Measurements from ENCODE around the gene MED13. TPM values are rescaled to one million over a fixed set of nuclear protein-coding genes. Genes with fewer than 3 reads are reported as not detected.
"Not testable (repeated sequence)": the region's sequence is repeated elsewhere in the genome, so short reads cannot be mapped to it uniquely, and the experiment has no call there.

The MED13 gene
- total RNA-seq, 1 donor from 2014 or later = 25.7 TPM

DNA sequence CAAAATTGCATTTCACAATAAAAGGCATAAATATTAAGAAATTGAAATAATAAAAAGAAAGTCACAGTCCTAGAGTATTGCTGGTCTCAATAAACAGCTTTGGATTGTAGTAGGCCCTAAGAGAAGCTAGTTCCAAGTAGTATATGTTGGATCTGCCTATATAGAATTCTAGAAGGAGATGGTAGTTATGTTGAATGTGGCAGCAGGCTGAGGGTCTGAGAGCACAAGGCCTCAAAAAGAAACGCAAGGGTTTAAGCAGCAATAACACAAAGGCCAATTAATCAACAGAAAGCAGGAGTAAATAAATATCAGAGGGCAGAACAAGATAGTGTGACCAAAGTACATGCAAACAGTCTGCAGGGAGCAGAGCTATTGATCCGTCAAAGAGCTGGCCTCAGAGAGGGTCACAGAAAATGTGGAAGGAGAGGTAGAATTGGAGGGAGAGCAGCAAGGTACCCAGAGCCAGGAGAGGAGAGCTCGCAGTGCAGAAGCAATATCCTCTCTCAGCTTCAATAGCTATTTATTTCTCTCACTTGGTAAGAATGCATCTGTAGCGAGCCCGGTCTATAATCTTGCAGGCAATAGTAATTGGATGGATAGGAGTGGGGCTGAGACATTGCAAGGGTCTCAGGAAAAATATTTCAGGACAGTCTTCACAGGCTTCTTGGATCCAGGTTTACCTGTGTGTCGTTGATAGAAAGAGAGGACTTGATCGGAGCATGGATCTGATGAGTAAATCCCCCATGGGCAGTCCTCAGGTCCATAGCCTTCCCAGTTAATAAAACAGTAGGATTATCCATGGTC is 25.1 kb upstream of the MED13 start:
- intact Hi-C loops (cut with micrococcal nuclease) = no loop called here
- DNase-seq = no peak
- ATAC-seq = no peak

DNA sequence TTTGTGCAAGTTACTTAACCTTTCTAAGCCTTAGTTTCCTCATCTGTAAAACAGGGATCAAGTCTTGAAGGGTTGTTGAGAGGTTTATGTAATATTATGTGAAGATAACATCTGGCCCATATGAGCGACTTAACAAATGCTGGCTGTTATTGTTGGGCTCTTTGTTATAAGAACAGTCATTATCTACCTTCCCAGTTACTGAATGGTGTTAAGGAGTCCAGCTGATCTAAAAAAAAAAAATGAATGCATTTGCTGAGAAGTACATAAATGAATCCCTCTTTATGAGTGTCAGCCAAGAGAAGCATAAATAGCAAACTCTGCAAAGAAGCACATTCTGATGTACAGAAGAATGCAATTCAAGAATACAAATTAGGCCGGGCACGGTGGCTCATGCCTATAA is 24.3 kb upstream of the MED13 start:
- intact Hi-C loops (cut with micrococcal nuclease) = no loop called here
- ATAC-seq (no peak), DNase-seq (no peak)

DNA sequence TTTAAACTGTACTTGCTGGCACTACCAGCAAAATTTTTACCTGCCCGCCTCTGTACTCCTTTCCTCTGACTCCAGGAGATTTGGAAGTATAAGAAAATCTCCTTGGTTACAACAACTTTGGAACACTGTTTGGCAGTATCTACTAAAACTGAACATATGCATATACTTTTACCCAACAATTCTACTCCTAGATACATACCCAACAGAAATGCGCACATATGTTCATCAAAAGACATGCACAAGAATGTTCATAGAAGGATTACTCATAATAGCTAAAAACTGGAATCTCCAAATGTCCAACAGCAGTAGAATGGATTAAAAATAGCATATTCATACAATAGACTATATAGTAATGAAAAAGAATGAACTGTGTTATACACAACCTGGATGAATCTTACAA is 21.7 kb upstream of the MED13 start:
- intact Hi-C loops (cut with micrococcal nuclease) = no loop called here
- ATAC-seq (no peak), DNase-seq (no peak)

DNA sequence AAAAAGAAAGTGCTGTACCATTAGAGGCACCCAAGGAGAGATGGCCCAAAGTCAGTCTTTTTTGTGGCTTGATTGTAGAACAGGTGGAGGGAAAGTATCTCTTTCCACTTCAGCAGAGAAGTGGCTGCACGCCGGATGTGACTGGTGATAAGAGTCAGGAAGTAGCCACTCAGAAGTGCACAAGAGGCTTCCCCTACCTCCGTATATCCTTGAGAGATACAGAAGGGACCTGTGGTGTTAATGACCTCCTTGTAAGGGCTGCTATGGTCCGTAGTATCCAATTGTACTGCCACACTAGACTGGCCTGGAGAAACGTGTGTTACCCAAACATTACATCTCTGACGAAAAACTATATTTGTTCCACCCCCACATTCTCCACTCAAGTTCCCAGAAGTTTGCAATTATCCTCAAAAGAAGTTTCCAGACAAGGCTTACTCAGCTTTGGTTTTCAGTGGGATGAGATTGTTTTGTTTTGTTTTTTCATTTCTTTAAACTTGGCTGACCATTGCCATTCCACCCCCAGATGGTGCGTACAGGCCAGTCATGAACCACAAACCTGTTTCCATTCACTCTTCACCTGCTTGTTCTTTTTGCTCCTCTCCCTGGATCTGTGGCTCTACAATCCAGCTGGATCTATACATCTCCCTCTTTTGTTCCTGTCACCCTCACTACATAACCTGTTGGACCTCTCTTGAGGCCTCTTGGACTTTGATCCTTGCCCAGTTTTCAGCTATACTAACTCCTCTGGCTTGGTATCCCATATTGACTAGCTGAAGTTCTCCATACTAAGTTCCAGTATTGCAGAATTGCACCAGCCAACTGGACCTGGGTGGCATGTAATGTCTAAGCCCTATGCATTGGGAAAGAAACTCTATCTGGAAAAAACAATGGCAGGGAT is 20.7 kb upstream of the MED13 start:
- no peak for ATAC-seq
- DNase-seq = no peak
- intact Hi-C loops (cut with micrococcal nuclease) = no loop called here

DNA sequence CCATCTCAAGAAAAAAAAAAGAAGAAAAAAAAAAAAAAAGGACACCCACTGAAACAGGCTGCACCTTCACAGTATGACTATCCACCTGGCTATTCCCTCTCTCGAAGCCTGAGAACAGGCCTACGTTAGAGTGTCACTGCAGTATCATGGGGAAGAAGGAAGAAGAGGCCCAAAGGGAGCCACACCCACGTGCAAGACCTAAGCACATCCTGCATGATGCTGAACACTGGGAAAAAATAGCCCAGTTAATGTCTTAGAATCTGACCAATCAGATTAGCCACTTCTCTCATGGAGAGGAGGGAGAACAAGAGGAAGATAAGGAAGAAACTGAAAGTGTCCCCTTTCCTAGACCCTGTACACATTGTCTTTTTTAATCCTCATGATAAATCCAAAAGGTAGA is 19.5 kb upstream of the MED13 start:
- ATAC-seq = no peak
- intact Hi-C loops (cut with micrococcal nuclease) = no loop called here

DNA sequence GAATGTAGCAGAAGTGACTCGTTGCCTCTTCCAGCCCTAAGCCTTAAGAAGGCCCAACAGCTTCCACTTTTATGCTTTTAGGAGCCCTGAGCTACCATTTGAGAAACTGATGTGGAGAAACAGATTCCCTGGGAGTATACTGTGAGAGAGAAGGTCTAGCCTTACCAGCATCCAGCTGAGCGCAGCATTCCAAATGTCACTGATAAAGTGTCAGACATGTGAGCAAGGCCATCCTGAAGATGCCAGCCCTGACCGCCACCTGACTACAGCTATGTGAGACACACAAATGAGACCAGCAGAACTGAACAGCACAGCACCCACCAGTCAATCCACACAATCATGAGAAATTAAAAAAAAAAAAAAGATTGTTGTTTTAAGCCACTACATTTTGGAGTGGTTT is 18.6 kb upstream of the MED13 start:
- ATAC-seq (no peak), DNase-seq (no peak)
- intact Hi-C loops (cut with micrococcal nuclease) = no loop called here

More for the DNA sequence above, 19.5 kb upstream of the MED13 start:
- DNase-seq = no peak

DNA sequence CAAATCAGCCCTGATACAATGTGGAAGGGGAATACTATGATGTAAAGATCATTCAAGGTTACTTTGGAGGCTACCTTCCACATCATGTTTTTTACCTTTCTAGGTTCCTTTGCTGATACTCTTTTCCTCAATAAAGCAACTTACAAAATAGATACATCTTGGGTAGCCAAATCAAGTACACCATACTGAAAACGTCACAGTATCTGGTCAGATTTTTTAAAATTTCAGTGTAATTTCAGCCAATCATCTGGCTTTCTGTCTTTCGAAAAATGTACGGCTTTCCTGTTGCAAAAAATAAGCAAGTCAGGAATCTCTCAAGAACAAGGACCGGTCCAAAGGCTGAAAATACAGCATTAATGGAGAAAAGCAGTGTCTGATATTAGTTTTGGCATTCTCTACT is 15.6 kb upstream of the MED13 start:
- intact Hi-C loops (cut with micrococcal nuclease) = no loop called here
- ATAC-seq (no peak), DNase-seq (no peak)

DNA sequence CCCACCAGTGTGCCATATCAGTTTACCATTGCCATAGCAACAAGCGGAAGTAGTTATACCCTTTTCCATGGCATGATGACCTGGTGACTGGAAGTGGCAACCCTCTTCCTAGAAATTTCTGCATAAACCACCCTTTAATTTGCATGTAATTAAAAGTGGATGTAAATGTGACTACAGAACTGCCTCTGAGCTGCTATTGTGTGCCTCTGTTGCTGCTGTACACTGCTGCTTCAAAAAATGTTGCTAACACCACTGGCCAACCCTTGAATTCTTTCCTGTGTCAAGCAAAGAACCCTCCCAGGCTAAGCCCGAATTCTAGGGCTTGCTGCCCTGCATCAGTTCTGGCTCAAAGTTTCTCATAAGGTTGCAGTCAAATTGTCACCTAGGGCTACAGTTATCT is 12.9 kb upstream of the MED13 start:
- no peak for DNase-seq
- intact Hi-C loops (cut with micrococcal nuclease) = no loop called here
- ATAC-seq = no peak

DNA sequence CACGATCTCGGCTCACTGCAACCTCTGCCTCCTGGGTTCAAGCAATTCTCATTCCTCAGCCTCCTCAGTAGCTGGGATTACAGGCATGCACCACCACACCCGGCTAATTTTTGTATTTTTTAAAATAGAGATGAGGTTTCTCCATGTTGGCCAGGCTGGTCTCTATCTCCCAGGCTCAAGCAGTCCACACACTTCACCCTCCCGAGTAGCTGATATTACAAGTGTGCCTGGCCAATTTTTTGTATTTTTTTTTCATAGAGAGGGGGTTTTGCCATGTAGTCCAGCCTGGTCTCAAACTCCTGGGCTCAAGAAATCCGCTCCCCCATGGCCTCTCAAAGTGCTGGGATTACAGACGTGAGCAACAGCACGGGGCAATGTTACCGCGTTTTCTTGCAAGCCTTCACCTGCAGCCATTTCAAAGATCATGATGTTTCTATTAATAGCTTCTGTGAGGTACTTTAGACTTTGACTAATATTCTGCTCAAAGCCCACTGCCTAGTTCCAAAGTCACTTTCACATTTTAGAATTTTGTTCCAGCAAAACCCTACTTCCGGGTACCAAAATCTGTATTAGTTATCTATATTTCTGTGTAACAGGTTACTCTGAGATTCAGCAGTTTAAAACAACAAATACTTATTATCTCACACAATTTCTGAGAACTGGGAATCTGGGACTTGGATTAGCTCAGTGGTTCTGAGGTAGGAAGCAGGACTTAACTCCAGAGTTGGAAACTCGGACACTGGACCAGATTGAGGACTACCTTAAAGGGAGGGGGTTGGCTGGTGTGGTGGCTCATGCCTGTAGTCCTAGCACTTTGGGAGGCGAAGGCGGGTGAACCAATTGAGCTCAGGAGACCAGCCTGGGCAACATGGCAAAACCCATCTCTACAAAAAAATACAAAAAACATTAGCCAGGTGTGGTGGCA is 12.0 kb upstream of the MED13 start:
- no peak for DNase-seq
- ATAC-seq = no peak
- intact Hi-C loops (cut with micrococcal nuclease) = no loop called here

DNA sequence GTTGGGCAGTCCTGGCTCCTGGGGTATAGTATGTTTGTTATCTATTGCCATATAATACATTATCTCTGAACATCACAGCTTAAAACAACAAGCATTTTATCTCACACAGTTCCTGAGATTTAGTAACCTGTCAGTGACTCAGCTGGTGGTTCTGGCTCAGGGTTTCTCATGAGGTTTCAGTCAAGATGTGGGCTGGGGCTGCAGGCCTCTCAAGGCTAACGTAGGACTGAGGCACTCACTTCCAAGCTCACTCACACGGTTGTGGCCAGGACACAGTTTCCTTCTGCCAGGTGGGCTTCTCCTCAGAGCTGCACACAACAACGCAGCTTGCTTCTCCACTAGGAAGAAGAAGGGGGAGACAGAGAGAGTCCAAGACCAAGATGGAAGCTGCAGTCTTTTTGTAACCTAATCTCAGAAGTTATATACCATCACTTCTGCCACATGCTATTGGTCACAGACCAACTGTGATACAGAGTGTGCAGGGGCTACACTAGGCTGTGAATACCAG is 10.3 kb upstream of the MED13 start:
- no peak for DNase-seq
- intact Hi-C loops (cut with micrococcal nuclease) = no loop called here
- ATAC-seq = no peak

DNA sequence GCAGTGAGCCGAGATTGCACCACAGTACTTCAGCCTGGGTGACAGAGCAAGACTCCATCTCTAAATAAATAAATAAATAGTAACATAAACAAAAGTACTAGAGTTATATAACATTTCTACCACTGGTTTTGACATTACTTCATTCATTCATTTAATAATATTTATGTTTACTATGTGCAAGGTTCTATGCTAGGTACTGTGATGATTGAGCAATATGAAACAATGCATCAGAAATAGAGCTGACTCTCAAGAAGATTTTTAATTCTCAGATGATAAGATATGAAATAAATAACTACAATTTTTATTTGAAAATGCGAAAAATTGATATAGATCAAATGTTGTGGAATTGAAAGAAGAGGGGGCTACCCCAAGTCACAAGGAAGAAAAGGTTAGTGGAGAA is 8.9 kb upstream of the MED13 start:
- no peak for DNase-seq
- intact Hi-C loops (cut with micrococcal nuclease) = no loop called here
- no peak for ATAC-seq

DNA sequence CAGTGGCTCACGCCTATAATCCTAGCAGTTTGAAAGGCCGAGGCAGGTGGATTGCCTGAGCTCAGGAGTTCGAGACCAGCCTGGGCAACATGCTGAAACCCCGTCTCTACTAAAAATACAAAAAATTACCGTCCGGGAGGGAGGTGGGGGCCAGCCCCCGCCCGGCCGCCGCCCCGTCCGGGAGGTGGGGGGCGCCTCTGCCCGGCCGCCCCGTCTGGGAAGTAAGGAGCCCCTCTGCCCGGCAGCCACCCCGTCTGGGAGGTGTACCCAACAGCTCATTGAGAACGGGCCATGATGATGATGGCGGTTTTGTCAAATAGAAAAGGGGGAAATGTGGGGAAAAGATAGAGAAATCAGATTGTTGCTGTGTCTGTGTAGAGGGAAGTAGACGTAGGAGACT is 7.8 kb upstream of the MED13 start:
- ATAC-seq; intact Hi-C loops (cut with micrococcal nuclease); DNase-seq: not testable (repeated sequence)

DNA sequence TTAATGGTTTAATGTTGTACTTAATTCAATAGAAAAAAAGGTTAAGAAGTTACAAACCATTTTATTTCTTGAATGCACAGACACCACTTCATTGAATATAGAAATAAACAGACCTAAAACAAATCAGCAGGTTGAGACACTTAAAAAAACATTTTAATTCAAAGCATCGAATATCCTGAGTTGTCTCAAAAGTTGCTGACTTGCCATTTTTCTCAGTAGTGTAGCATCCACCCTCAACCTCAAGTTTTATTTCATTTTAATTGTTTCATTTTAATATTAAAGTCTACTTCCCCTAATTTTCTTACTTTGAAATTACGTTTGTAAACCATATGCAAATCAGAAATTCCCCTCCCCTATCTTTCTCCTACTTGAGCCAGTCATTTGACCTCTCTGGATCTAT is 5.8 kb upstream of the MED13 start:
- ATAC-seq = no peak
- intact Hi-C loops (cut with micrococcal nuclease) = no loop called here
- DNase-seq = no peak

DNA sequence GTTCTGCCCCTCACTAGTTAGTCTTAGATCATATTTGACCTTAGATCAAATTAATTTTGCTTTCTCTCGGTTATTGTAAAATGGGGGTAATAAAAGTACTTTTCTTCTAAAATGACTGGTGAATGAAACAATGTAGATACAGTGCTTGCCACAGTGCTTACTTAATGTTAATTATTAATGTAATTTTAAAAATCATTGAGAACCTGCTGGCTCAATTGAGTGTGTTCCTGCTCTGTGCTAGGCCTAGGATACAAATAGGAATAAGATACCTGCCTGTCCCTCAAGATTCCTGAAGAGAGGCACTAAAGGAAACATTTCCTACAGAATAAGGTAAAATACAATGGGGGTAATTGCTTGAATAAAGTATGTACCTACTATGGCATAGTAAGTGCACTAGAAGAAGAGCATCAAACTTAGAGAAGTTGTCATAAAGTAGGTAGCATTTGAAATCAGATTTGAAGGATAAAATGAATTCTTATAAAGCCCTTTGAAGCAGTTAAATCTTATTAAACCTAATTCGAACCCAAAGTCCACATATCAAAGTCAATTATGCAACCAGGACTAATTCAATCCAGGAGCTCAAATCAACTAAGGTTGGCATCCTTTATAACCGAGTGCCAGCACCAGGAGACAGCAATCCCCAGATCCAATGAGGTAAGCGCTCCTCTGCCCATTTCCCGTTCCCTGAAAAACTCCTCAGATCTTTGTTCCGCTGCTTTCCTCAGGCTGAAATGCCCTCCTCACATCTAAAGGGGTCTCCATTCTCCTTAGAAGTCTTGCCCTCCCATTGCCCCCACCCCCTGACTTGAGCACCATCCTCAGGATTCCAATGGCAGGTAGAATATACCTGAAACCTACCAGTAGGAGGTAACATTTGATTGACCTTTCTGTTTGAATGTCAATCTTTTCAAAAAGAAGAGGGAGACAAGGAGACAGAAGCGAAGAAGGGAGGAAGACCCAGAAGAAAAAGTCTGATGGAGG is 2.4 kb upstream of the MED13 start:
- intact Hi-C loops (cut with micrococcal nuclease) = no loop called here
- DNase-seq = no peak
- ATAC-seq = no peak

DNA sequence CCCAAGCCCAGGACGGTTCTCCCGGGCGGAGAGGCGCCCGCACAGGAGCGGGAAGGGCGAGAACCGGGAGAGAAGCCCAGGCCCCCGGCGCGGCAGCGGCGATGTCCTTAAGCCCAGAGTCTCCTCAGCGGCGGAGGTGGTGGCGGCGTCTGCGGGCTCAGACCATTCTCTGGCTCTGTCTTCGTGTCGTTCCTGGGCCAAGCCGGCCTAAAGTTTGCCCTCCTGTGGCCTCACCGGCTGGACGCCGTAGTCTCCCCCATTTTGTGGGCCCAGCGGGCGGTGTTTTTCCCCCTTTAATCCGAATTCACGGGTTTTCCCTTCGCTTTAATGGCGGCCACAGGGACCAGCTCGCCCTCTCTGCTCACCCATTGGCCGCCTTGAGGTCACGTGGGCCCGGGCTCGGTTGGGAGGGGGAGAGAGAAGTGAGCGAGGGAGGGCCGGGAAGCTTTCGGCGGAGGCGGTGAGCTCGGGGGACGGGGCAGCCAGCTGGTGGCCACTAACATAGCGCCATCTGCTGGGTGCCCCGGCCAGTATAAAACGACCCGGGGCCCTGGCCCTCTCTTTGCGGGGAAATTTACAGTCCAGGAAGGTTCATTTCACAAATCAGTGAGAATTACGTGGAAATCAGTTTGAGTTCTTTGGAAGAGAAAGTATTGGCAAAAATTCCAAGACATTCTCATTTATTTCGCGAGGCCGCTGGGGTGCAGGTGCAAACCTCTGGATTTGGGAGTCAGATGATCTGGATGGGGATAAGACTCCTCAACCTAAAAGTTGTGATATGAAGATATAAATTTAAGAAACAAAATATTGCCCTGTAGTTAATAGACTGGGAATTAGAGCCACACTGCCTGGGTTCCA is 762 bp upstream of the MED13 start:
- DNase-seq (peak; percentile 99), ATAC-seq (peak; percentile 99)
- intact Hi-C loops (cut with micrococcal nuclease) = no loop called here

DNA sequence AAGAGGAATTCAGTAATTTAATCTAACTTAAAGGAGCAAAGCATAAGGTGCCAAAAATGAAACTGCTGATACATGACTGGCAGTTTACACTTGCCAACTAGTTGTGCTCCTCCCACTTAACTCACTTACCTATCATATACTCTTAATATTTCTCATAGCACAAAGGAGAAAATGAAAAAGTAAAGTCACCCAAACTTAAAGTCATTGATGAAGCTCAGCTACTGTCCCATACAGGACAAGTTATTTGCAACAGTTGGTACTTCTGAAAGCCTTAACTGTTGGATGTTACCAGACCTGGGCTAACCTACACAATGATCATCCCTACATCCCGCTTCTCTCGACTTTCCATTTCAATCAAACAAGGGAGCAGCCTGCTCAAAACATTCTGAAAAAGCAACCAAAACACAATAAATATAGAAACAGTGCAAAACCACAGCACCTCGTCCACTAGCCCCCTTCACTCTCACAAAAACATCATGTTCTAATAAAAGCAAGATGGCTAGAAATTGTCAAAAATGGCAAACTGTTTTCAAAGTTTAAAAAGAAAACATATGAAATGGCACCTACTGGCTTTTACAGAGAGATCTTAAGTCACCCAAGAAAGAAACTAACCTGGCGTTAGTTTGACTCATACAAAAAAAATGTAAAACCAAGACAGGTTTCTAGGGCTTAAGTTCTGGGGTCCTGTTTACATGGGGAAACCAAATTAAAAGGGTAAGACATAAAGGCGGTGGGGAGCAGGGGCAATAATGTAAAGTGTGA is 868 bp downstream of the MED13 start:
- intact Hi-C loops (cut with micrococcal nuclease) = loop anchor here (5.0 kb wide), 1 partner anchor 137 kb away; the partner anchor contains the start of gene INTS2
- DNase-seq (no peak), ATAC-seq (no peak)

Data from left ventricle myocardium superior (tissue), 1 donor.